Measurements from ENCODE around the gene TOGARAM1. TPM values are rescaled to one million over a fixed set of nuclear protein-coding genes. Genes with fewer than 3 reads are reported as not detected.

Gene TOGARAM1
- total RNA-seq, 1 donor from 2014 or later: 12.2 TPM

GRCh38 chr14:45118594-45118993 is 156.6 kb downstream of the TOGARAM1 start:
- Histone ChIP-seq H3K27me3 (ENCODE audit: control insufficient read depth, insufficient read depth, low read length) (no peaks in the 10 kb centered on the region), H3K4me3 (ENCODE audit: low read depth, low read length) (no peak overlapping the region), H3K36me3 (ENCODE audit: control insufficient read depth, insufficient read depth, low read length) (no peaks in the 10 kb centered on the region)
- no peak for DNase-seq (ENCODE audit: low read depth)
- no peak for TF ChIP-seq CTCF (IDR thresholded peaks at IDR 0.05; ENCODE audit: insufficient read depth, low read length, poor library complexity, severe bottlenecking)

- Histone ChIP-seq H3K4me3 (ENCODE audit: low read depth, low read length) (no peak overlapping the region), H3K27me3 (ENCODE audit: control insufficient read depth, insufficient read depth, low read length) (no peaks in the 10 kb centered on the region), H3K36me3 (ENCODE audit: control insufficient read depth, insufficient read depth, low read length) (no peaks in the 10 kb centered on the region)
- TF ChIP-seq CTCF (IDR thresholded peaks at IDR 0.05; ENCODE audit: insufficient read depth, low read length, poor library complexity, severe bottlenecking): no peak
- no peak for DNase-seq (ENCODE audit: low read depth)
These were observed 158.1 kb downstream of the TOGARAM1 start for GRCh38 chr14:45120096-45120495.

- H3K27me3 ChIP-seq (ENCODE audit: control insufficient read depth, insufficient read depth, low read length): no peaks in the 10 kb centered on the region
- no peaks in the 10 kb centered on the region for H3K36me3 ChIP-seq (ENCODE audit: control insufficient read depth, insufficient read depth, low read length)
- DNase-seq (ENCODE audit: low read depth): no peak
- no peak for TF ChIP-seq CTCF (IDR thresholded peaks at IDR 0.05; ENCODE audit: insufficient read depth, low read length, poor library complexity, severe bottlenecking)
- H3K4me3 ChIP-seq (ENCODE audit: low read depth, low read length): no peak overlapping the region
These were observed 161.3 kb downstream of the TOGARAM1 start for GRCh38 chr14:45123271-45123670.

Other genes with a start within 250 kb of the TOGARAM1 start
- gene KLHL28, start 243 bp upstream of the TOGARAM1 start, total RNA-seq: 12.4 and 12.9 TPM in 2 replicates
- gene PRPF39, start 121.9 kb downstream of the TOGARAM1 start, total RNA-seq: 20.5 and 22.5 TPM in 2 replicates
- gene FKBP3, start 172.3 kb downstream of the TOGARAM1 start, total RNA-seq: 40.7 and 44.7 TPM in 2 replicates
- gene FANCM, start 173.7 kb downstream of the TOGARAM1 start, total RNA-seq: 1.4 and 4.6 TPM in 2 replicates

All from kidney epithelial cell (primary cell).